ENCODE data around the gene IGLL5.

DNA sequence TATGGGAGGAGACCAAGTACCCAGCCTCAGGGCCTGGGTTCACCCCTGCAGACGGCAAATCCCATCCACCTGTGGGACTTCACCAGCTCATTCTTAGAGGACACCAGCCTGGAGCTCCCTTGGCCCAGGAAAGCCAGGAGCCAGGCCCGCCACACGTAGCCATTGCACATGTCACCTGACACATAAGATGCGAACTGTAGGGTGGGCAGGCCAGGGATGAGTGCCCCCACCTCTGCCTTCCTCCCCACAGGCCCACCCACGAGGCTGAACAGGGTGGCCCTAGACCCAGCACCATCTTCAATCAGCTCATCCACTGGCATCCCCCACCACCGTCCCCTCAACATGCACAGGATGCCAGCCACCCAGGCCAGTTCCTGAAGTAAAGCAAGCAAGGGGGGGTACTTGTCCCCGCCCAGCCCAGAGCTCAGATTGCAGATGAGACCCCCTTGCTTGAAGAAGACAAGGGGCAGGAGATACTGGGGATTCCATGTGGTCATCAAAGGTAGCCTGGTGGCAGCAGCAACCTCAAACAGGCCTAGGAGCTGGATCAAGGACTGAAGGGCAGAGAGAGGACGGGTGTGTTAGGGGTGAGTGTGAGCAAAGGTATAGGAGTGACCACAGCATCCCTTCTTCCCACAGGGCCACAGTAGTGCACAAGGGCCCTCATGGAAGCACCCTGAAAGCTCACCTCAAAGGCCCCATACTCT is 45.6 kb downstream of the IGLL5 start:
- no peak for TF ChIP-seq SUZ12 (IDR thresholded peaks at IDR 0.05)
- no peak for TF ChIP-seq SP1 (IDR thresholded peaks at IDR 0.05)
- no peak for TF ChIP-seq TARDBP (IDR thresholded peaks at IDR 0.05)
- TF ChIP-seq FOXA1 (IDR thresholded peaks at IDR 0.05): no peak

All from HEK293T (cell line).